Mucosa of stomach (tissue), 1 donor: ENCODE measurements around the gene PTPN6.

Experiments used
- H3K27me3 ChIP-seq: one replicate; pipeline ENCODE4 v1.7.0; 2013; ENCODE audit warnings: mild to moderate bottlenecking, low read length; ENCODE audit not compliant: control insufficient read depth, insufficient read depth
- H3K36me3 ChIP-seq: one replicate; pipeline ENCODE4 v1.7.0; 2013; ENCODE audit warnings: low read length; ENCODE audit not compliant: control insufficient read depth, insufficient read depth
- H3K4me1 ChIP-seq: one replicate; pipeline ENCODE4 v1.7.0; 2013; ENCODE audit warnings: mild to moderate bottlenecking, low read length; ENCODE audit not compliant: control insufficient read depth, insufficient read depth
- H3K4me3 ChIP-seq: one replicate; pipeline ENCODE4 v1.7.0; 2013; ENCODE audit warnings: low read length
- H3K9ac ChIP-seq: one replicate; pipeline ENCODE4 v1.7.0; 2013; ENCODE audit warnings: mild to moderate bottlenecking, low read length, moderate library complexity
- H3K9me3 ChIP-seq: one replicate; pipeline ENCODE4 v1.7.0; 2013; ENCODE audit warnings: mild to moderate bottlenecking, low read length, moderate library complexity; ENCODE audit not compliant: control insufficient read depth
- donor health status: Pancreatic carcinoma.

PTPN6 gene

DNA sequence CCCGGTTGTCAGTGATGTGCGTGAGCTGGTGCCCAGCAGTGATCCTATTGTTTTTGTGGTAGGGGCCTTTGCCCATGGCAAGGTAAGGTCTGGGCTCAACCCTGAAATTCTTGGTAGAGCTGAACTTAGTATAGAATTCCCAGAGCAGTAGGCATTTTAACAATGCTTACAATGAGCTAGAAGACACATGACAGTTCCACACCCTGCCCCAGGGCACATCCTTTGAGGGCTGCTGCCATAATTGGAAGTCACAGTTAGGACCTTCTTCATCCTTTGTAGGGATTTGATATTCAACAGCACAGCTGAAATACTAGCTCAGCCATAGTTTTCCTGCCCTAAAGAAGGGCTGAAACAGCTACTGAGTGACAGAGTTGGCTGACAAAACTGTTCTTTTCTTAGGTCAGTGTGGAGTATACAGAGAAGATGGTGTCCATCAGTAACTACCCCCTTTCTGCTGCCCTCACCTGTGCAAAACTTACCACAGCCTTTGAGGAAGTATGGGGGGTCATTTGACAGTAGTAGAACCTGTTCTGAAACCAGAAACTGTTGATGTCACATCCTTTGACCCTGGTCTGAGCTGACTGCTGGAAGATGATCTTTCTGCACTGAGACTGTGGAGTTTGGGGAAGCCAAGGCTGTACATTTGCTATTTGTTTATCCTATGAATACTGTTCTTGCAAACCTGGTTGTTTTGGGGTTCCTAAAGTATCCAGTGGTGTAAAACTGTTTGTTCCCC is 24.3 kb downstream of the PTPN6 start:
- H3K4me1 ChIP-seq = peaks cover 13% of the 10 kb centered on the region
- H3K9ac ChIP-seq = no peak overlapping the region
- H3K27me3 ChIP-seq = no peaks in the 10 kb centered on the region
- no peak overlapping the region for H3K4me3 ChIP-seq
- H3K9me3 ChIP-seq = no peaks in the 10 kb centered on the region
- H3K36me3 ChIP-seq = peaks cover 19% of the 10 kb centered on the region

DNA sequence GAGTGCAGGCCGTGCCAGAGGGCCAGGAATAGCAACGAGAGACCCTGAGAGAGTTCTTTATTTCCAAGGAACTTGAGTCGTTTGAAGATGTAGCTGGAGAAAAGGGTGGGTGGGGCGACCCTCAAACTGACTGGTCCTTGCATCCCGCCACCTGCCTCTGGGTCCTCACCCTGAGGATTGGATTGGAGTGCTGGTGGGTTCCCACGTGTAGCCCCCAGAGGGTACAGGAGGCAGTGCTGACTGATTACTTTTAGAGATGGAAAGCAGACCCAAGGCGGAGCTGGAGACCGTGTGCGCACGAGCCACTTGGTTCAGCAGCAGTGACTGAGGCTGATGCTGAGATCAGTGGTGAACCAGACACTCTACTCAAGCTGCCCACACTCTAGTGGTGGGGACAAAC is 26.5 kb downstream of the PTPN6 start:
- Histone ChIP-seq H3K27me3 (no peaks in the 10 kb centered on the region), H3K36me3 (peaks cover 19% of the 10 kb centered on the region)

DNA sequence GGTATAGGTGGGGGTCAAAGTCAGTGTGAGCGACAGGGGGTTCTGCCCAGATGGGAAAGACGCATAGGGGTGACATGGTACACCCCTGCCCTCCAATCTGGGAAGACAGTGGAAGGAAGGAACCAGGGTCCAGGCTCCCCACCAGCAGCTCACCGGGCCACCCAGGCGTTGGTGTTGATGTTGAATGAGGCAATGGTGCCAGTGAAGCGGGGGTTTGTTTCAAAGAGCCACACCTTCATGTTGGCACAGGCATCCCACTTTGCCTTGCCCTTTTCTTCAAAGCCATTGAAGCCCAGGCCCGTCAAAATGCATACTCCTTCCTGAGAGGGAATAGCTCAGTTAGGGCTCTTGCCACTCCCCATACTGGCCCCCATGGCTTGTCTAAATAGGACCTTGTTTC is 27.0 kb downstream of the PTPN6 start:
- H3K27me3 ChIP-seq = no peaks in the 10 kb centered on the region
- H3K4me3 ChIP-seq = no peak overlapping the region
- peaks cover 19% of the 10 kb centered on the region for H3K36me3 ChIP-seq
- H3K9ac ChIP-seq = no peak overlapping the region
- H3K4me1 ChIP-seq = peaks cover 35% of the 10 kb centered on the region
- H3K9me3 ChIP-seq = no peaks in the 10 kb centered on the region

More for the DNA sequence above, 26.5 kb downstream of the PTPN6 start:
- Histone ChIP-seq H3K9ac (no peak overlapping the region), H3K4me1 (peaks cover 35% of the 10 kb centered on the region), H3K9me3 (no peaks in the 10 kb centered on the region), H3K4me3 (no peak overlapping the region)

DNA sequence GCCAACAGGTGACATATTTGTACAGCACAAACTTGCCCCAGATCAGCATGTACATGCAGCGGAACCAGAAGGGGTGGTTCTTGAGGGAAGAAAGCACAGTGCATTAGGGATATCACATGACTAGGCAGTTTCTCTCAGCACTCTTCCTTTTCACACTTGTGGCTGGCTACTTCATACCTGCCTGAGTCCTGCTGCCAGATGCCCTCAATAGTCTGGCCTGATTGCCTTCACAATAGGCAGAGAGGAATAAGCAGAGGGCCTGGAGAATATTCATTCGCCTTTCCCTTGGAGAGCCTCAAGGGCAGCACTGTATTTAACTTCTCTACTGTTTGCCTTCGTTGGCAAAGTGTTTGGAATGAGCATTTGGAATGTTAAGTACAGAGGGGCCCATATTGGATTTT is 27.5 kb downstream of the PTPN6 start:
- Histone ChIP-seq H3K36me3 (peaks cover 19% of the 10 kb centered on the region), H3K27me3 (no peaks in the 10 kb centered on the region), H3K4me3 (no peak overlapping the region), H3K9ac (no peak overlapping the region), H3K9me3 (no peaks in the 10 kb centered on the region), H3K4me1 (peaks cover 35% of the 10 kb centered on the region)

GRCh38 chr12:6979021-6979420 is 27.9 kb downstream of the PTPN6 start:
- Histone ChIP-seq H3K4me1 (peaks cover 35% of the 10 kb centered on the region), H3K4me3 (no peak overlapping the region), H3K9ac (no peak overlapping the region), H3K9me3 (no peaks in the 10 kb centered on the region), H3K27me3 (no peaks in the 10 kb centered on the region), H3K36me3 (peaks cover 19% of the 10 kb centered on the region)

GRCh38 chr12:6979453-6979852 is 28.3 kb downstream of the PTPN6 start:
- H3K9ac ChIP-seq = no peak overlapping the region
- peaks cover 19% of the 10 kb centered on the region for H3K36me3 ChIP-seq
- H3K27me3 ChIP-seq = no peaks in the 10 kb centered on the region

GRCh38 chr12:6980075-6980474 is 28.9 kb downstream of the PTPN6 start:
- no peaks in the 10 kb centered on the region for H3K27me3 ChIP-seq
- H3K36me3 ChIP-seq = peaks cover 19% of the 10 kb centered on the region
- H3K4me3 ChIP-seq = no peak overlapping the region
- H3K9ac ChIP-seq = no peak overlapping the region
- H3K4me1 ChIP-seq = peaks cover 35% of the 10 kb centered on the region
- H3K9me3 ChIP-seq = no peaks in the 10 kb centered on the region

More at GRCh38 chr12:6979453-6979852, 28.3 kb downstream of the PTPN6 start:
- H3K4me1 ChIP-seq = peaks cover 35% of the 10 kb centered on the region
- H3K9me3 ChIP-seq = no peaks in the 10 kb centered on the region
- no peak overlapping the region for H3K4me3 ChIP-seq

GRCh38 chr12:6980740-6981139 is 29.6 kb downstream of the PTPN6 start:
- H3K9me3 ChIP-seq = no peaks in the 10 kb centered on the region
- H3K4me3 ChIP-seq = peak overlapping the region; percentile 20
- peaks cover 12% of the 10 kb centered on the region for H3K36me3 ChIP-seq
- H3K4me1 ChIP-seq = peaks cover 35% of the 10 kb centered on the region
- H3K9ac ChIP-seq = no peak overlapping the region
- no peaks in the 10 kb centered on the region for H3K27me3 ChIP-seq

DNA sequence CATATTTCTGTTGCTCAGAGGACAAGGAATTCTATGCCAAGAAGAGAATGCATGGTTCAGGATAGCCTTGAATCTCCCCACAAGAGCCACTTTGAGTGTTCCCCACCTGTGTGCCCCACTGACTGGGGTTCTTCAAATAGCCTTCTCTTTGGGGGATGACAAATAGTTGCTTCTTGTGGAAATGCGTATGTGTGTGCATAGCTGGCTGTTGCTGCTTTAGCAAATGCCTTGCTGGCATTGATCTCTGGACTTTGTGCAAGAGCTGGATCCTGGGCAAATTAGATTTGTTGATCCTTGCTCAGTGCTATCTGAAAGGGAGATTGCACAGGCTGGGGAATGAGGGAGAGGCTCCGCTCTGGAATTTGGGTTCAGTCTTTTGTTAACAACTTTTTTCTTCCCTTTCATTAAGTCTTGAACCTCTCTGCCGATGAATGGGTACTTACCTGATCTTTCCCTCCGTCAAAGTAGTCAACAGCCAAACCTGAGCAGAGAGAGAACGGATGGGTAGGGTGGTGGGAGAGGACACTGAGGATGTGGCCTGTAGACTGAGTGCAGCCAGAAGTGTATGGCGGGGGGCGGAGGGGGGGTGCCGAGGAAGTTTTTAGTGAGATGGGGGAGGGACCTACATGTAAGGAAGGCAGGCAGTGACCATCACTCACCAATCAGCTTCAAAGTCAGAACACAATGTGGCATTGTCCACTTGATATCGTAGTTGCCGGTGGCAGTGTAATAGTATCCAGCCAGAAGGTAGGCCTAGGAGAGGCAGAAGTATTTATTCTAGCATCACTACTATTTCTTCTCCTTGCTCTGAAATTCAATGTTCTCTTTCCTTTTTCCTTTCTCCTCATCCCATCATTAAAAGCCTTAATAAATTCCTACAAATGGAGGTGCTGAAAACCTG is 30.2 kb downstream of the PTPN6 start:
- no peaks in the 10 kb centered on the region for H3K27me3 ChIP-seq
- peak overlapping the region; percentile 20 for H3K4me3 ChIP-seq
- H3K4me1 ChIP-seq = peaks cover 35% of the 10 kb centered on the region
- H3K9me3 ChIP-seq = no peaks in the 10 kb centered on the region
- H3K9ac ChIP-seq = no peak overlapping the region
- H3K36me3 ChIP-seq = peaks cover 8% of the 10 kb centered on the region

GRCh38 chr12:6982532-6982931 is 31.4 kb downstream of the PTPN6 start:
- Histone ChIP-seq H3K4me3 (no peak overlapping the region), H3K9me3 (no peaks in the 10 kb centered on the region), H3K4me1 (peaks cover 35% of the 10 kb centered on the region), H3K27me3 (no peaks in the 10 kb centered on the region), H3K36me3 (no peaks in the 10 kb centered on the region), H3K9ac (no peak overlapping the region)

DNA sequence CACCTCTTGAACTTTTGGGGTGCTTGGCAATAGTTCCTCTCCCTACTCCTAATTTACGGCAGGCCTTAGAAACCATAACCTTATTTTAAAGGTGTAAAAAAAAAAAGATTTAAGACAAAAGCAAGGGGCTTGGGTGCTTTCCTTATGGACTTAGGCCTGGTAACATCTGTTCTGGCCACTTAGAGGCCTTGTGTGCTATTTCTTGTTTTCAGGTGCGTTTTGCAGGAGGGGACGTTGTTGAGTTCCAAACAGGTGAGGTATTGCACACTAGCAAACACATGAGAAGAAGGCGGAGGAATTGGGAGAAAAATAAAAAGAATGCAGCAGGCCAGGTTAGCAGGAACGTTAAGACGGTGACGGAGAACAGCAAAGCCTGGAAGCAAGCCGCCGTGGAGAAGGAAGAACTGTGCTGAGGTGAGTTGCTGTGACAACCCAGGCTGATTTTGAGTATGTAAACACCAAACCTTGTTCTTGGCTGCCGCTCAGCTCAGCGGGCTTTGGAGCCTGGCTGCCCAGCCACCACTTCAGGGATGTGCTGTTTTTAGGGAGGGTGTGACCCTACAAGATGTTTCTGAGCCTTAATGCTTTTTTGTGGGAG is 36.9 kb downstream of the PTPN6 start:
- H3K27me3 ChIP-seq = no peaks in the 10 kb centered on the region
- H3K4me1 ChIP-seq = peaks cover 17% of the 10 kb centered on the region
- H3K9me3 ChIP-seq = no peaks in the 10 kb centered on the region
- no peaks in the 10 kb centered on the region for H3K36me3 ChIP-seq
- H3K4me3 ChIP-seq = no peak overlapping the region
- peak overlapping the region; percentile 5 for H3K9ac ChIP-seq

- H3K9ac ChIP-seq = no peak overlapping the region
- peaks cover 11% of the 10 kb centered on the region for H3K4me1 ChIP-seq
- H3K4me3 ChIP-seq = no peak overlapping the region
- no peaks in the 10 kb centered on the region for H3K27me3 ChIP-seq
- no peaks in the 10 kb centered on the region for H3K36me3 ChIP-seq
- no peaks in the 10 kb centered on the region for H3K9me3 ChIP-seq
These were observed 44.9 kb downstream of the PTPN6 start for GRCh38 chr12:6996040-6996441.
